Tibial nerve (tissue), 4 donors: ENCODE results near the gene DAPK2. TPM values are rescaled to one million over a fixed set of nuclear protein-coding genes. Genes with fewer than 3 reads are reported as not detected.

Source experiments
- DNase-seq, 2 donors: peaks; one replicate each; pipeline ENCODE4 v3.0.0-alpha.2; 2019; ENCODE audit warnings: low spot score in 2 of 2
- H3K27ac ChIP-seq, 4 donors: fragments of 200-600 bp; sonication (generic) in 3 of 4; one replicate each; pipeline ENCODE4 v1.5.1; 2017 to 2019; ENCODE audit warnings: mild to moderate bottlenecking in 1 of 4
- H3K27me3 ChIP-seq, 2 donors: fragments of 200-600 bp; sonication (generic) in 1 of 2; one replicate each; pipeline versions ENCODE4 v1.5.1 to v1.6.0; 2017 to 2019
- H3K36me3 ChIP-seq, 3 donors: fragments of 200-600 bp; sonication (generic); one replicate each; pipeline ENCODE4 v1.5.1; 2018 to 2019
- H3K4me1 ChIP-seq, 4 donors: fragments of 200-600 bp; sonication (generic) in 3 of 4; one replicate each; pipeline ENCODE4 v1.5.1; 2017 to 2019
- H3K4me3 ChIP-seq, 4 donors: fragments of 200-600 bp; sonication (generic) in 3 of 4; one replicate each; pipeline ENCODE4 v1.5.1; 2017 to 2019; ENCODE audit warnings: mild to moderate bottlenecking in 1 of 4, moderate library complexity in 1 of 4
- H3K9me3 ChIP-seq, 4 donors: fragments of 200-600 bp; sonication (generic) in 3 of 4; one replicate each; pipeline ENCODE4 v1.5.1; 2017 to 2019
- CTCF ChIP-seq, 5 experiments: fragments of 200-600 bp in 3 of 5; fragments of 450-650 bp in 2 of 5; sonication (generic) in 3 of 5; IDR thresholded peaks; one replicate each; pipeline ENCODE4 v1.5.1; 2016 to 2019; ENCODE audit warnings: antibody characterized with exemption in 5 of 5, mild to moderate bottlenecking in 3 of 5, moderate library complexity in 2 of 5
- EP300 ChIP-seq, 2 donors: sonication (generic); formaldehyde crosslinking; IDR thresholded peaks; one replicate each; pipeline ENCODE4 v1.6.1; 2017; ENCODE audit warnings: antibody characterized with exemption in 2 of 2, mild to moderate bottlenecking in 1 of 2
- POLR2A ChIP-seq, 2 donors: fragments of 450-650 bp; IDR thresholded peaks; one replicate each; pipeline ENCODE4 v1.6.1; 2017; ENCODE audit warnings: antibody characterized with exemption in 2 of 2, mild to moderate bottlenecking in 2 of 2, moderate library complexity in 2 of 2
- WGBS, 2 donors: methylation state at CpG; one replicate each; pipeline ENCODE4 v1.1.5; 2018; 5-methylcytosine and 5-hydroxymethylcytosine counted together
- total RNA-seq, 4 donors: library from RNA; depleted of rRNA; stranded (reverse); fragments of >200 nt; gene quantifications; one replicate each; pipeline ENCODE4 v1.1.0, GENCODE V29; 2016

Gene DAPK2
- total RNA-seq, 4 donors from 2014 or later: 28.9 to 75.9 (median 56.7) TPM

GRCh38 chr15:64048781-64049460 is 2.6 kb upstream of the DAPK2 start:
- 77 to 86% methylated on average over 1 of the region's 1 CpG for WGBS, 2 donors
- TF ChIP-seq EP300 (IDR thresholded peaks at IDR 0.05) (no peak), POLR2A (IDR thresholded peaks at IDR 0.05) (no peak), CTCF (IDR thresholded peaks at IDR 0.05) (no peak)

GRCh38 chr15:64045774-64046420 is 388 bp downstream of the DAPK2 start:
- peaks cover 0 to 12% of the 10 kb centered on the region in 2 donors for H3K27me3 ChIP-seq
- peak overlapping the region in 2 of 4 donors; percentile 78 to 81 for H3K27ac ChIP-seq
- WGBS, 2 donors: 34 to 36% methylated on average over 14 to 22 of the region's 76 CpGs
- H3K9me3 ChIP-seq: no peaks in the 10 kb centered on the region
- peaks cover 0 to 34% (median 9%) of the 10 kb centered on the region in 4 donors for H3K4me1 ChIP-seq
- TF ChIP-seq EP300 (IDR thresholded peaks at IDR 0.05) (no peak), POLR2A (IDR thresholded peaks at IDR 0.05) (no peak), CTCF (IDR thresholded peaks at IDR 0.05) (no peak)
- no peaks in the 10 kb centered on the region for H3K36me3 ChIP-seq
- H3K4me3 ChIP-seq: peak overlapping the region; percentile 38 to 72 (median 44)
- no peak for DNase-seq

More at GRCh38 chr15:64048781-64049460, 2.6 kb upstream of the DAPK2 start:
- Histone ChIP-seq H3K27ac (no peak overlapping the region), H3K36me3 (no peaks in the 10 kb centered on the region), H3K9me3 (no peaks in the 10 kb centered on the region), H3K4me3 (no peak overlapping the region), H3K4me1 (peaks cover 0 to 28% (median 9%) of the 10 kb centered on the region in 4 donors), H3K27me3 (peaks cover 0 to 12% of the 10 kb centered on the region in 2 donors)
- no peak for DNase-seq

GRCh38 chr15:64045101-64045435 is 1.2 kb downstream of the DAPK2 start:
- 87 to 88% methylated on average over 3 to 5 of the region's 5 CpGs for WGBS, 2 donors
- TF ChIP-seq EP300 (IDR thresholded peaks at IDR 0.05): no peak
- no peak for TF ChIP-seq CTCF (IDR thresholded peaks at IDR 0.05)
- TF ChIP-seq POLR2A (IDR thresholded peaks at IDR 0.05): no peak
- Histone ChIP-seq H3K9me3 (no peaks in the 10 kb centered on the region), H3K27me3 (peaks cover 0 to 12% of the 10 kb centered on the region in 2 donors), H3K4me3 (peak overlapping the region in 2 of 4 donors; percentile 47 to 72), H3K36me3 (no peaks in the 10 kb centered on the region), H3K27ac (peak overlapping the region in 2 of 4 donors; percentile 35 to 81), H3K4me1 (peaks cover 0 to 26% (median 9%) of the 10 kb centered on the region in 4 donors)
- no peak for DNase-seq

- TF ChIP-seq EP300 (IDR thresholded peaks at IDR 0.05): no peak
- no peak for TF ChIP-seq CTCF (IDR thresholded peaks at IDR 0.05)
- TF ChIP-seq POLR2A (IDR thresholded peaks at IDR 0.05): no peak
- Histone ChIP-seq H3K9me3 (no peaks in the 10 kb centered on the region), H3K27ac (peak overlapping the region in 2 of 4 donors; percentile 35 to 81), H3K4me1 (peaks cover 0 to 25% (median 9%) of the 10 kb centered on the region in 4 donors), H3K27me3 (peaks cover 0 to 12% of the 10 kb centered on the region in 2 donors), H3K4me3 (peak overlapping the region in 2 of 4 donors; percentile 0 to 72), H3K36me3 (no peaks in the 10 kb centered on the region)
- no peak for DNase-seq
- WGBS, 2 donors: 69 to 75% methylated on average over 7 of the region's 7 CpGs
Observed at GRCh38 chr15:64044300-64045100, 1.8 kb downstream of the DAPK2 start.
